K562 (cell line): ENCODE data around the gene PTGIR. TPM values are rescaled to one million over a fixed set of nuclear protein-coding genes. Genes with fewer than 3 reads are reported as not detected.

ENCODE experiments used
- MGA ChIP-seq: fragments of 450-650 bp; IDR thresholded peaks from 2 replicates; pipeline ENCODE4 v1.6.1; 2016; ENCODE audit warnings: mild to moderate bottlenecking, moderate library complexity
- RBM34 ChIP-seq: fragments of 200-400 bp; formaldehyde crosslinking; IDR thresholded peaks from 2 replicates; pipeline ENCODE4 v1.6.1; 2018; ENCODE audit warnings: low read length, borderline replicate concordance; ENCODE audit not compliant: insufficient read depth
- ZC3H11A ChIP-seq: IDR thresholded peaks from 2 replicates; pipeline ENCODE4 v1.6.1; 2012; ENCODE audit warnings: low read depth, low read length, improper control_type of control experiment
- ZNF75A ChIP-seq: fragments of 450-650 bp; formaldehyde crosslinking; IDR thresholded peaks from 2 replicates; pipeline ENCODE4 v1.4.0; 2020; ENCODE audit warnings: mild to moderate bottlenecking
- polyA plus RNA-seq, 8 experiments: library from polyadenylated mRNA; depleted of rRNA in 4 of 8; stranded (reverse) in 5 of 8; unstranded in 3 of 8; fragments of >200 nt; fragmentation: Nextera tagmentation in 2 of 8; fragmentation: Illumina TruSeq in 1 of 8; extraction: Ambion mirVana in 2 of 8; extraction: Trizol in 1 of 8; gene quantifications; 2 replicates each; pipeline versions ENCODE4 v1.2.1 to v1.2.3, GENCODE V29; 2011 to 2014; ENCODE audit warnings: inconsistent platforms in 1 of 8, missing spikeins in 1 of 8
- total RNA-seq, 7 experiments: library from RNA; depleted of rRNA in 6 of 7; stranded (reverse); fragments of >200 nt in 6 of 7; fragmentation: Illumina TruSeq in 2 of 7; extraction: Trizol in 2 of 7; gene quantifications; 2 replicates each; pipeline versions ENCODE4 v1.2.1 to v1.2.3, GENCODE V29; 2011 to 2021; ENCODE audit warnings: low replicate concordance in 1 of 7

Gene PTGIR
- total and polyA plus RNA-seq, 9 of the 15 experiments (the other 6 are each of a cell fraction or from before 2014, with no cell fraction given), result 0.11 to 3.4 (median 1.1) TPM; not detected in 1

GRCh38 chr19:46598372-46598917, 26.4 kb downstream of the PTGIR start (continued):
- TF ChIP-seq MGA (no peak), RBM34 (no peak), ZNF75A (CRISPR knock-in tag) (0 out of 2 replicates have a peak, but pooled peaks have one; percentile 49), ZC3H11A (no peak)
